GM23338 (cell line): ENCODE results near the gene SPN. TPM values are rescaled to one million over a fixed set of nuclear protein-coding genes. Genes with fewer than 3 reads are reported as not detected.
A peak's percentile ranks its signal among the peaks of the same experiment; 100 is the strongest.
"Not testable (repeated sequence)": the region's sequence is repeated elsewhere in the genome, so short reads cannot be mapped to it uniquely, and the experiment has no call there.

Experiments
- ATAC-seq: fragments of 200-7000 bp; cut with Tn5 transposase; 3 replicates; pipeline ENCODE4 v1.9.1; 2020
- DNase-seq: peaks from one replicate; pipeline ENCODE4 v3.0.0-alpha.2; 2015; ENCODE audit warnings: low spot score
- H2AFZ ChIP-seq: fragments of 200-600 bp; sonication (generic); 2 replicates; pipeline ENCODE4 v1.8.0; 2016; ENCODE audit warnings: antibody characterized with exemption, mild to moderate bottlenecking, moderate library complexity
- H3F3A ChIP-seq: fragments of 200-600 bp; sonication (generic); replicated peaks from 2 replicates; pipeline ENCODE4 v1.8.0; 2017; ENCODE audit warnings: antibody characterized with exemption, mixed run types, low read depth
- H3K27ac ChIP-seq: fragments of 200-600 bp; sonication (generic); 2 replicates; pipeline ENCODE4 v1.6.1; 2016; ENCODE audit warnings: low read depth
- H3K27me3 ChIP-seq: fragments of 200-600 bp; sonication (generic); 2 replicates; pipeline ENCODE4 v1.8.0; 2016; ENCODE audit warnings: mild to moderate bottlenecking, mixed run types, moderate library complexity; ENCODE audit not compliant: insufficient read depth
- H3K36me3 ChIP-seq: fragments of 200-600 bp; sonication (generic); 2 replicates; pipeline ENCODE4 v1.8.0; 2016; ENCODE audit warnings: mild to moderate bottlenecking; ENCODE audit not compliant: insufficient read depth
- H3K4me1 ChIP-seq: fragments of 200-600 bp; sonication (generic); 2 replicates; pipeline ENCODE4 v1.8.0; 2016; ENCODE audit warnings: mild to moderate bottlenecking, moderate library complexity; ENCODE audit not compliant: insufficient read depth
- H3K4me2 ChIP-seq: fragments of 200-600 bp; sonication (generic); 2 replicates; pipeline ENCODE4 v1.7.1; 2017; ENCODE audit warnings: mixed run types
- H3K4me3 ChIP-seq: fragments of 200-600 bp; sonication (generic); 2 replicates; pipeline ENCODE4 v1.6.1; 2016; ENCODE audit warnings: mixed run types
- H3K79me2 ChIP-seq: fragments of 200-600 bp; sonication (generic); replicated peaks from 2 replicates; pipeline ENCODE4 v1.8.0; 2017; ENCODE audit warnings: mild to moderate bottlenecking; ENCODE audit not compliant: insufficient read depth
- H3K9me2 ChIP-seq: fragments of 200-600 bp; sonication (generic); 2 replicates; pipeline ENCODE4 v1.8.0; 2017; ENCODE audit not compliant: insufficient read depth
- H4K20me1 ChIP-seq: fragments of 200-600 bp; sonication (generic); replicated peaks from 2 replicates; pipeline ENCODE4 v1.8.0; 2017; ENCODE audit warnings: mild to moderate bottlenecking; ENCODE audit not compliant: insufficient read depth
- H3K27ac Mint-ChIP-seq: 2 replicates; pipeline ENCODE4 v1.8.0; 2020; ENCODE audit warnings: inconsistent platforms, mild to moderate bottlenecking, moderate library complexity, mixed read lengths
- H3K27me3 Mint-ChIP-seq: 3 replicates; pipeline ENCODE4 v1.8.0; 2022; ENCODE audit warnings: low read depth, mild to moderate bottlenecking, moderate library complexity, mixed read lengths, inconsistent platforms; ENCODE audit not compliant: insufficient read depth, poor library complexity
- H3K36me3 Mint-ChIP-seq: 3 replicates; pipeline ENCODE4 v1.8.0; 2021; ENCODE audit warnings: low read depth, mild to moderate bottlenecking, inconsistent platforms, moderate library complexity, mixed read lengths
- H3K4me1 Mint-ChIP-seq: 3 replicates; pipeline ENCODE4 v1.8.0; 2020; ENCODE audit warnings: mild to moderate bottlenecking, inconsistent platforms, mixed read lengths
- H3K4me3 Mint-ChIP-seq: 3 replicates; pipeline ENCODE4 v1.8.0; 2021; ENCODE audit warnings: moderate library complexity, mild to moderate bottlenecking, inconsistent platforms, mixed read lengths
- H3K9me3 Mint-ChIP-seq: 3 replicates; pipeline ENCODE4 v1.8.0; 2020; ENCODE audit warnings: moderate library complexity, mild to moderate bottlenecking, inconsistent platforms, mixed read lengths
- CREB1 ChIP-seq: fragments of 250-450 bp; sonication (Bioruptor Pico); IDR thresholded peaks from 2 replicates; pipeline ENCODE4 v1.5.0; 2020; ENCODE audit warnings: low read depth, mild to moderate bottlenecking, moderate library complexity
- CTCF ChIP-seq, 2 experiments: fragments of 200-600 bp in 1 of 2; sonication (generic) in 1 of 2; conservative IDR thresholded peaks; 2 replicates each; pipeline versions ENCODE4 v1.5.1 to v1.6.1; 2016 to 2017; ENCODE audit warnings: antibody characterized with exemption in 2 of 2, low read depth in 2 of 2, mild to moderate bottlenecking in 2 of 2, moderate library complexity in 1 of 2
- ETS1 ChIP-seq: IDR thresholded peaks from 2 replicates; pipeline ENCODE4 v1.6.1; 2016; ENCODE audit warnings: antibody characterized with exemption
- EZH2 ChIP-seq: fragments of 200-600 bp; sonication (generic); IDR thresholded peaks from one replicate; pipeline ENCODE4 v1.8.0; 2017; ENCODE audit warnings: antibody characterized with exemption, mild to moderate bottlenecking, low read depth; ENCODE audit not compliant: unreplicated experiment
- EZH2phosphoT487 ChIP-seq: fragments of 200-600 bp; sonication (generic); IDR thresholded peaks from one replicate; pipeline ENCODE4 v1.8.1; 2018; ENCODE audit warnings: antibody characterized with exemption; ENCODE audit not compliant: unreplicated experiment
- JUNB ChIP-seq: IDR thresholded peaks from one replicate; pipeline ENCODE4 v1.6.1; 2016; ENCODE audit warnings: antibody characterized with exemption; ENCODE audit not compliant: unreplicated experiment
- NANOG ChIP-seq: IDR thresholded peaks from 2 replicates; pipeline ENCODE4 v1.6.1; 2016; ENCODE audit warnings: antibody characterized with exemption, borderline replicate concordance
- POLR2AphosphoS5 ChIP-seq: IDR thresholded peaks from 2 replicates; pipeline ENCODE4 v1.6.1; 2016; ENCODE audit warnings: antibody characterized with exemption, low read depth
- STAT1 ChIP-seq: IDR thresholded peaks from one replicate; pipeline ENCODE4 v1.6.1; 2016; ENCODE audit warnings: antibody characterized with exemption; ENCODE audit not compliant: unreplicated experiment
- ZNF114 ChIP-seq: fragments of 250-450 bp; sonication (Bioruptor Pico); IDR thresholded peaks from 2 replicates; pipeline ENCODE4 v1.5.0; 2020; ENCODE audit warnings: mild to moderate bottlenecking, moderate library complexity
- ZNF331 ChIP-seq: fragments of 250-450 bp; sonication (Bioruptor Pico); IDR thresholded peaks from 2 replicates; pipeline ENCODE4 v1.5.0; 2020; ENCODE audit warnings: low read depth, mild to moderate bottlenecking, moderate library complexity
- polyA plus RNA-seq: library from polyadenylated mRNA; unstranded; fragments of >200 nt; fragmentation: Nextera tagmentation; extraction: Ambion mirVana; gene quantifications from 2 replicates; pipeline ENCODE4 v1.2.1, GENCODE V29; 2016
- total RNA-seq: library from RNA; depleted of rRNA; stranded (reverse); fragments of >200 nt; shearing (Covaris generic); gene quantifications from 2 replicates; pipeline ENCODE4 v1.2.3, GENCODE V29; 2014
- TF ChIP-seq, protein P1 (sequence below): fragments of 250-450 bp; sonication (Bioruptor Pico); IDR thresholded peaks from 2 replicates; pipeline ENCODE4 v1.5.0; 2020; ENCODE audit warnings: mild to moderate bottlenecking, moderate library complexity

Gene SPN
- total and polyA plus RNA-seq, 2 experiments from 2014 or later: 0.52 to 2.3 TPM

DNA sequence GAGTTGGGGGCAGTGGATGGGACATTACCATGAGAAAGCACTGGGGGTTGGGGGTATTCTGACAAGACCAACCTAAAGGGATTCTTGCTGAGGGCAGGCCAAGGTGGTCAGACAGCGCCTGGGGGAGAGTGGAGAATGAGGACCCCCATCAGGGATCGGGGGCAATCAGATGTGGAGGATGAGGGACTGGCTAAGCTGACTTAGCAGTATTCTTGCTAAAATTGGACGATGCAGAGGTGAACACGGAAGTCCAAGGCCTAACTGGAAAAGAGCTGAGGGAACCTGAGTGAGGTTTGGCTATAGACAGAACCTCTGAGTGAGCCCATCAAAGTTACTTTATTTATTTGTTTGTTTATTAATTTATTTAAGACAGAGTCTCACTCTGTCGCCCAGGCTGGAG is 25.1 kb downstream of the SPN start:
- Mint-ChIP-seq H3K27me3 (peaks cover 24% of the 10 kb centered on the region), H3K27ac (peak overlapping the region; percentile 71), H3K36me3 (peaks cover 65% of the 10 kb centered on the region), H3K9me3 (no peaks in the 10 kb centered on the region; the same call in 2 of the 3 replicates), H3K4me1 (peaks cover 34% of the 10 kb centered on the region), H3K4me3 (no peak overlapping the region; the same call in 2 of the 3 replicates)
- peaks cover 21% of the 10 kb centered on the region for H4K20me1 ChIP-seq
- ATAC-seq (peak; percentile 28), DNase-seq (peak; percentile 27)
- H3K27ac ChIP-seq: 0 out of 2 replicates have a peak overlapping the region, but pooled peaks have one; percentile 19
- no peaks in the 10 kb centered on the region for H3K27me3 ChIP-seq
- no peaks in the 10 kb centered on the region for H3K36me3 ChIP-seq
- TF ChIP-seq ZNF331 (CRISPR knock-in tag) (no peak), ETS1 (no peak), STAT1 (no peak), CREB1 (CRISPR knock-in tag) (no peak), NANOG (no peak), JUNB (no peak), EZH2 (no peak), EZH2phosphoT487 (no peak), ZNF114 (CRISPR knock-in tag) (no peak), POLR2AphosphoS5 (no peak), CTCF (conservative IDR thresholded peaks at IDR 0.05; ENCODE audit: low read depth in 2 of 2) (no peak)
- TF ChIP-seq, protein P1, sequence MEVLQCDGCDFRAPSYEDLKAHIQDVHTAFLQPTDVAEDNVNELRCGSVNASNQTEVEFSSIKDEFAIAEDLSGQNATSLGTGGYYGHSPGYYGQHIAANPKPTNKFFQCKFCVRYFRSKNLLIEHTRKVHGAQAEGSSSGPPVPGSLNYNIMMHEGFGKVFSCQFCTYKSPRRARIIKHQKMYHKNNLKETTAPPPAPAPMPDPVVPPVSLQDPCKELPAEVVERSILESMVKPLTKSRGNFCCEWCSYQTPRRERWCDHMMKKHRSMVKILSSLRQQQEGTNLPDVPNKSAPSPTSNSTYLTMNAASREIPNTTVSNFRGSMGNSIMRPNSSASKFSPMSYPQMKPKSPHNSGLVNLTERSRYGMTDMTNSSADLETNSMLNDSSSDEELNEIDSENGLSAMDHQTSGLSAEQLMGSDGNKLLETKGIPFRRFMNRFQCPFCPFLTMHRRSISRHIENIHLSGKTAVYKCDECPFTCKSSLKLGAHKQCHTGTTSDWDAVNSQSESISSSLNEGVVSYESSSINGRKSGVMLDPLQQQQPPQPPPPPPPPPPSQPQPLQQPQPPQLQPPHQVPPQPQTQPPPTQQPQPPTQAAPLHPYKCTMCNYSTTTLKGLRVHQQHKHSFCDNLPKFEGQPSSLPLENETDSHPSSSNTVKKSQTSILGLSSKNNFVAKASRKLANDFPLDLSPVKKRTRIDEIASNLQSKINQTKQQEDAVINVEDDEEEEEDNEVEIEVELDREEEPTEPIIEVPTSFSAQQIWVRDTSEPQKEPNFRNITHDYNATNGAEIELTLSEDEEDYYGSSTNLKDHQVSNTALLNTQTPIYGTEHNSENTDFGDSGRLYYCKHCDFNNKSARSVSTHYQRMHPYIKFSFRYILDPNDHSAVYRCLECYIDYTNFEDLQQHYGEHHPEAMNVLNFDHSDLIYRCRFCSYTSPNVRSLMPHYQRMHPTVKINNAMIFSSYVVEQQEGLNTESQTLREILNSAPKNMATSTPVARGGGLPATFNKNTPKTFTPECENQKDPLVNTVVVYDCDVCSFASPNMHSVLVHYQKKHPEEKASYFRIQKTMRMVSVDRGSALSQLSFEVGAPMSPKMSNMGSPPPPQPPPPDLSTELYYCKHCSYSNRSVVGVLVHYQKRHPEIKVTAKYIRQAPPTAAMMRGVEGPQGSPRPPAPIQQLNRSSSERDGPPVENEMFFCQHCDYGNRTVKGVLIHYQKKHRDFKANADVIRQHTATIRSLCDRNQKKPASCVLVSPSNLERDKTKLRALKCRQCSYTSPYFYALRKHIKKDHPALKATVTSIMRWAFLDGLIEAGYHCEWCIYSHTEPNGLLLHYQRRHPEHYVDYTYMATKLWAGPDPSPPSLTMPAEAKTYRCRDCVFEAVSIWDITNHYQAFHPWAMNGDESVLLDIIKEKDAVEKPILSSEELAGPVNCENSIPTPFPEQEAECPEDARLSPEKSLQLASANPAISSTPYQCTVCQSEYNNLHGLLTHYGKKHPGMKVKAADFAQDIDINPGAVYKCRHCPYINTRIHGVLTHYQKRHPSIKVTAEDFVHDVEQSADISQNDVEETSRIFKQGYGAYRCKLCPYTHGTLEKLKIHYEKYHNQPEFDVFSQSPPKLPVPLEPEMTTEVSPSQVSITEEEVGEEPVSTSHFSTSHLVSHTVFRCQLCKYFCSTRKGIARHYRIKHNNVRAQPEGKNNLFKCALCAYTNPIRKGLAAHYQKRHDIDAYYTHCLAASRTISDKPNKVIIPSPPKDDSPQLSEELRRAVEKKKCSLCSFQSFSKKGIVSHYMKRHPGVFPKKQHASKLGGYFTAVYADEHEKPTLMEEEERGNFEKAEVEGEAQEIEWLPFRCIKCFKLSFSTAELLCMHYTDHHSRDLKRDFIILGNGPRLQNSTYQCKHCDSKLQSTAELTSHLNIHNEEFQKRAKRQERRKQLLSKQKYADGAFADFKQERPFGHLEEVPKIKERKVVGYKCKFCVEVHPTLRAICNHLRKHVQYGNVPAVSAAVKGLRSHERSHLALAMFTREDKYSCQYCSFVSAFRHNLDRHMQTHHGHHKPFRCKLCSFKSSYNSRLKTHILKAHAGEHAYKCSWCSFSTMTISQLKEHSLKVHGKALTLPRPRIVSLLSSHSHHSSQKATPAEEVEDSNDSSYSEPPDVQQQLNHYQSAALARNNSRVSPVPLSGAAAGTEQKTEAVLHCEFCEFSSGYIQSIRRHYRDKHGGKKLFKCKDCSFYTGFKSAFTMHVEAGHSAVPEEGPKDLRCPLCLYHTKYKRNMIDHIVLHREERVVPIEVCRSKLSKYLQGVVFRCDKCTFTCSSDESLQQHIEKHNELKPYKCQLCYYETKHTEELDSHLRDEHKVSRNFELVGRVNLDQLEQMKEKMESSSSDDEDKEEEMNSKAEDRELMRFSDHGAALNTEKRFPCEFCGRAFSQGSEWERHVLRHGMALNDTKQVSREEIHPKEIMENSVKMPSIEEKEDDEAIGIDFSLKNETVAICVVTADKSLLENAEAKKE (CRISPR knock-in tag): no peak
- no peak overlapping the region for H2AFZ ChIP-seq
- peaks cover 91% of the 10 kb centered on the region for H3K79me2 ChIP-seq
- no peak overlapping the region for H3K4me3 ChIP-seq
- no peaks in the 10 kb centered on the region for H3K9me2 ChIP-seq
- peak overlapping the region; percentile 31; the same call in 1 of the 2 replicates for H3K4me2 ChIP-seq
- peaks cover 19% of the 10 kb centered on the region; the same call in 1 of the 2 replicates for H3F3A ChIP-seq
- H3K4me1 ChIP-seq: peaks cover 28% of the 10 kb centered on the region

GRCh38 chr16:29689490-29690351 is 26.7 kb downstream of the SPN start:
- H2AFZ ChIP-seq, H3K27ac ChIP-seq, H3K9me2 ChIP-seq, H3K4me3 Mint-ChIP-seq, DNase-seq, H3K4me2 ChIP-seq, H3K36me3 ChIP-seq, H3K9me3 Mint-ChIP-seq, H3K27me3 ChIP-seq, H3K4me3 ChIP-seq, ATAC-seq: not testable (repeated sequence)
- peaks cover 30% of the 10 kb centered on the region for H3K4me1 Mint-ChIP-seq
- Histone ChIP-seq H3F3A (peaks cover 19% of the 10 kb centered on the region; the same call in 1 of the 2 replicates), H3K4me1 (peaks cover 28% of the 10 kb centered on the region), H4K20me1 (peaks cover 21% of the 10 kb centered on the region), H3K79me2 (peaks cover 91% of the 10 kb centered on the region)
- peak overlapping the region; percentile 73; the same call in 1 of the 2 replicates for H3K27ac Mint-ChIP-seq
- peaks cover 16% of the 10 kb centered on the region for H3K27me3 Mint-ChIP-seq
- peaks cover 52% of the 10 kb centered on the region for H3K36me3 Mint-ChIP-seq
